ENCODE results near the gene QRICH2. TPM values are rescaled to one million over a fixed set of nuclear protein-coding genes. Genes with fewer than 3 reads are reported as not detected.

QRICH2 gene
- total RNA-seq, 6 donors from 2014 or later, result 1.7 to 9.4 (median 2.8) TPM

DNA sequence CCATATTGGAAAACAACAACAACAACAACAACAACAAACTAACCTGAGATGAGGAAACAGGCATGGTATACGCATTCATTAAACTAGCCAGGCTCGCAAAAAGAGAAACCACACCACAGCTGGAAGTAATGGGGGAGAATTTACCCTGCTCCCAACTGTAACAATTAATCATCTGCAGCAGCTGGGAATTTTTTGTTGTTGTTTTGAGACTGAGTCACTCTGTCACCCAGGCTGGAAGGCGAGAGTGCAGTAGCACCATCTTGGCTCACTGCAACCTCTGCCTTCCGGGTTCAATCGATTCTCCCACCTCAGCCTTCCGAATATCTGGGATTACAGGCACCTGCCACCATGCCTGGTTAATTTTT, 29.3 kb upstream of the QRICH2 start:
- H3K4me3 ChIP-seq, result no peak overlapping the region
- 80 to 85% methylated on average over 6 of the region's 6 CpGs for WGBS, 2 donors
- H3K27me3 ChIP-seq, result no peaks in the 10 kb centered on the region
- ATAC-seq (ENCODE audit: low FRiP score in 2 of 2) (no peak), DNase-seq (no peak)
- H3K9me3 ChIP-seq, result no peaks in the 10 kb centered on the region
- H3K36me3 ChIP-seq, result peaks cover 0 to 14% (median 8%) of the 10 kb centered on the region in 4 donors
- H3K27ac ChIP-seq, result no peak overlapping the region
- H3K4me1 ChIP-seq, result no peaks in the 10 kb centered on the region
- TF ChIP-seq, protein P1, sequence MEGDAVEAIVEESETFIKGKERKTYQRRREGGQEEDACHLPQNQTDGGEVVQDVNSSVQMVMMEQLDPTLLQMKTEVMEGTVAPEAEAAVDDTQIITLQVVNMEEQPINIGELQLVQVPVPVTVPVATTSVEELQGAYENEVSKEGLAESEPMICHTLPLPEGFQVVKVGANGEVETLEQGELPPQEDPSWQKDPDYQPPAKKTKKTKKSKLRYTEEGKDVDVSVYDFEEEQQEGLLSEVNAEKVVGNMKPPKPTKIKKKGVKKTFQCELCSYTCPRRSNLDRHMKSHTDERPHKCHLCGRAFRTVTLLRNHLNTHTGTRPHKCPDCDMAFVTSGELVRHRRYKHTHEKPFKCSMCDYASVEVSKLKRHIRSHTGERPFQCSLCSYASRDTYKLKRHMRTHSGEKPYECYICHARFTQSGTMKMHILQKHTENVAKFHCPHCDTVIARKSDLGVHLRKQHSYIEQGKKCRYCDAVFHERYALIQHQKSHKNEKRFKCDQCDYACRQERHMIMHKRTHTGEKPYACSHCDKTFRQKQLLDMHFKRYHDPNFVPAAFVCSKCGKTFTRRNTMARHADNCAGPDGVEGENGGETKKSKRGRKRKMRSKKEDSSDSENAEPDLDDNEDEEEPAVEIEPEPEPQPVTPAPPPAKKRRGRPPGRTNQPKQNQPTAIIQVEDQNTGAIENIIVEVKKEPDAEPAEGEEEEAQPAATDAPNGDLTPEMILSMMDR (IDR thresholded peaks at IDR 0.05), result no peak
- no peak for TF ChIP-seq POLR2AphosphoS5 (IDR thresholded peaks at IDR 0.05)
- no peak for TF ChIP-seq EP300 (IDR thresholded peaks at IDR 0.05)

DNA sequence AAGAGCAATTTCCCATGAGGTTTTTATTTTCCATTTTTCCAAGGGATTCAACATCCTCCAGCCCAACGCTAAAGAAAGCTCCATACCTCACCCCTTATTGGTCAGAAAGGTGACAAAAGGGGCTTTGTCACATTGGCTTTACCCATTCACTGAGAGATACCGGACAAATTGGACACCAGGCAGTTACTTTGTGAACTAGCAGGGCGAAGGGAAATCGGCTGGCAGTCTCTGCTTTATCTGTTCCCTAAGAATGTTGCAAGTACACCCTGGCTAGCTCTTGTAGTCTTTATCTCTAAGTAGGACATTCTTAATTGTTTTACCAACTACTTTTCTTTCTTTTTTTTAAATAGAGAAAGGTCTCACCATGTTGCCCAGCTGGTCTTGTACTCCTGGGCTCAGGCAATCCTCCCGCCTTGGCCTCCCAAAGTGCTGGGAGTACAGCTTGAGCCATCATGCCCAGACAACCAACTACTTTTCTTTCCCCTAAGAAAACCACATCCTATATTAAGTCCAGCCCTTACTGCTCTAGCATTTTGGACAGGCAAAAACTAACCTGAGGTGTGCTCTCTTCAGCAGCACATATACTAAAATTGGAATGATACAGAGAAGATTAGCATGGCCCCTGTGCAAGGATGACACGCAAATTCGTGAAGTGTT, 28.8 kb upstream of the QRICH2 start:
- H3K9me3 ChIP-seq, result no peaks in the 10 kb centered on the region
- peaks cover 0 to 13% (median 4%) of the 10 kb centered on the region in 4 donors for H3K36me3 ChIP-seq
- WGBS, 2 donors, result 87 to 93% methylated on average over 7 of the region's 7 CpGs
- H3K4me3 ChIP-seq, result no peak overlapping the region
- TF ChIP-seq POLR2AphosphoS5 (IDR thresholded peaks at IDR 0.05) (no peak), EP300 (IDR thresholded peaks at IDR 0.05) (no peak), POLR2A (IDR thresholded peaks at IDR 0.05) (no peak)
- TF ChIP-seq, protein P1 (IDR thresholded peaks at IDR 0.05), result no peak
- no peaks in the 10 kb centered on the region for H3K27me3 ChIP-seq
- DNase-seq (no peak), ATAC-seq (ENCODE audit: low FRiP score in 2 of 2) (no peak)
- H3K27ac ChIP-seq, result peak overlapping the region in 1 of 4 donors; percentile 17
- no peaks in the 10 kb centered on the region for H3K4me1 ChIP-seq

DNA sequence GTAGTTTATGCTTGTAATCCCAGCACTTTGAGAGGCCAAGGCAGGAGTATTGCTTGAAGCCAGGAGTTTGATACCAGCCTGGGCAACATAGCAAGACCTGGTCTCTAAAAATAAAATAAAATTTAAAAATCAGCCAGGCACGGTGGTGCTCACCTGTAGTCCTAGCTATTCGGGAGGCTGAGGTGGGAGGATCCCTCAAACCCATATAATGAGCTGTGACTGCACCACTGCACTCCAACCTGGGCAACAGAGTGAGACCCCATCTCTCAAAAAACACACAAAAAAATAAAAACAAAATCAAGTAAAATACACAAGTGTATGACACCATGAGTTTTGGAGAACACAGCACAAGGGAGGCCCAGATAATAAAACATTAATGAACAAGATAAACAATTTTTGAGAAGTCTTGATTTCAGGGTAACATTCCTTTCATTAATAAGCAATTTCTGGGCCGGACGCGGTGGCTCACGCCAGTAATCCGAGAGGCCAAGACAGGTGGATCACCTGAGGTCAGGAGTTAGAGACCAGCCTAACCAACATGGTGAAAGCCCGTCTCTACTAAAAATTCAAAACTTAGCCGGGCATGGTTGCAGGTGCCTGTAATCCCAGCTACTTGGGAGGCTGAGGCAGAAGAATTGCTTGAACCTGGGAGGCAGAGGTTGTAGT, 27.8 kb upstream of the QRICH2 start:
- DNase-seq (no peak), ATAC-seq (ENCODE audit: low FRiP score in 2 of 2) (no peak)
- TF ChIP-seq POLR2AphosphoS5 (IDR thresholded peaks at IDR 0.05) (no peak), EP300 (IDR thresholded peaks at IDR 0.05) (no peak), POLR2A (IDR thresholded peaks at IDR 0.05) (no peak)
- TF ChIP-seq, protein P1 (IDR thresholded peaks at IDR 0.05), result no peak
- Histone ChIP-seq H3K36me3 (peaks cover 0 to 18% (median 4%) of the 10 kb centered on the region in 4 donors), H3K9me3 (no peaks in the 10 kb centered on the region), H3K4me3 (no peak overlapping the region), H3K4me1 (no peaks in the 10 kb centered on the region), H3K27ac (no peak overlapping the region), H3K27me3 (no peaks in the 10 kb centered on the region)
- WGBS, 2 donors, result 96 to 97% methylated on average over 9 of the region's 9 CpGs

DNA sequence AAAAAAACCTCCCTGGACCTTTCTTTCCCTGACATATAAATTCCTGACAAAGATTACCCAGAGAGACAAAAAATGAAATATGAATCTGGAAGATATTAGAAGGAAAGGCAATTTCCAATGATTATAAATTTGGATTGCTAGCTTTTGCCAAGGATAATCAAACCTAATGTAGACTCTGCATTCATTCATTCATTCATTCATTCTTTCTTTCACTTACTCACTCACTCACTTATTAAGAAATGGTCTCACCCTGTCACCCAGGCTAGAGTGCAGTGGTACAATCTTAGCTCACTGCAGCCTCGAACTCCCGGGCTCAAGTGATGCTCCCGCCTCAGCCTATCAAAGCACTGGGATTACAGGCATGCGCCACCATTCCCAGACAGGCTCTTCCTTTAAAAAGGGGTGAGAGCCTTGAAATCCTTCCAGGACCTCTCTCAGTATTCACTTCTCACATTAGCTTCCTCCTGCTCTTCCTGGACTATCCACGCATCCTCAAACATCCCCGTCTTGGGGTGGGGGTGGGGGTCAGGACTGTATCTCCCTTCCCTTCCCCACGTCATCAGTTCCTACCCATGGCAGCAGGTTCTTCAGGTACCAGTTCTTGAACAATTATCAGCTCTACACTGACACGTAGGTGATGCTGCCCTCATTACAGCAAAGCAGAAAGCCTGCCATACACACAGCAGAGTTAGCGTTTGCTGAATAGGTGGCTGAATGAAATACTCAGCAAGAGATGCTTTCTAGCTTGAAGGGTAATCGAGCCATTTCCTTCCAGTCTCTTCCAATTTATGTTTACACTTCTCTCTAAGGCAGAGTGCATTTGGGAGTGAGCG, 25.8 kb upstream of the QRICH2 start:
- 68 to 72% methylated on average over 11 of the region's 11 CpGs for WGBS, 2 donors
- no peaks in the 10 kb centered on the region for H3K4me1 ChIP-seq
- TF ChIP-seq POLR2AphosphoS5 (IDR thresholded peaks at IDR 0.05), result no peak
- no peak for TF ChIP-seq POLR2A (IDR thresholded peaks at IDR 0.05)
- ATAC-seq (ENCODE audit: low FRiP score in 2 of 2) (no peak), DNase-seq (no peak)
- peaks cover 12 to 32% (median 16%) of the 10 kb centered on the region in 4 donors for H3K36me3 ChIP-seq
- H3K9me3 ChIP-seq, result no peaks in the 10 kb centered on the region
- no peaks in the 10 kb centered on the region for H3K27me3 ChIP-seq
- H3K4me3 ChIP-seq, result no peak overlapping the region
- peak overlapping the region in 1 of 4 donors; percentile 30 for H3K27ac ChIP-seq

DNA sequence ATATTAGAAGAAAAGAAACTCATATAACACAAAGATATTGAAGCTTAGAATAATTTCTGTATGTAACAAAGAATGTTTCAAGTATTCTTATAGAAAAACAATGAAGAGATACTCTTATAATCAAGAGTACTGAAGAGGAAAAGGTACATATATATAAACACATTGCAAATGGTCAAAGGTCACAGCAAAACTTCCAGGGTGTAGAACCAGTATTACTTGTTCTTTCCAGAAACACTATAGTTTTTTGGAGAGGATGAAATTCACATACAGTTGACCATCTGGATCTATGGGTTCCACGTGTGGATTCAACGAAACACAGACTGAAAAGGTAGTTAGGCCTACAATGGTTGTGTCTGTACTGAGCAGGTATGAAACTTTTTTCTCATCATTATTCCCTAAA, 23.0 kb upstream of the QRICH2 start:
- Histone ChIP-seq H3K9me3 (no peaks in the 10 kb centered on the region), H3K27ac (peak overlapping the region in 1 of 4 donors; percentile 28), H3K27me3 (no peaks in the 10 kb centered on the region), H3K4me3 (no peak overlapping the region), H3K36me3 (peaks cover 12 to 52% (median 24%) of the 10 kb centered on the region in 4 donors), H3K4me1 (peaks cover 0 to 16% (median 0%) of the 10 kb centered on the region in 4 donors)
- ATAC-seq (ENCODE audit: low FRiP score in 2 of 2), result no peak
- TF ChIP-seq EP300 (IDR thresholded peaks at IDR 0.05) (no peak), POLR2AphosphoS5 (IDR thresholded peaks at IDR 0.05) (no peak), POLR2A (IDR thresholded peaks at IDR 0.05) (no peak)
- TF ChIP-seq, protein P1 (IDR thresholded peaks at IDR 0.05), result no peak
- 81 to 88% methylated on average over 2 of the region's 2 CpGs for WGBS, 2 donors
- DNase-seq, result no peak
